Measurements from ENCODE around the gene TBC1D17. TPM values are rescaled to one million over a fixed set of nuclear protein-coding genes. Genes with fewer than 3 reads are reported as not detected.

Gene TBC1D17
- total RNA-seq (2014; rRNA removed; shearing (Covaris generic)) (6.3 and 6.6 TPM in 2 replicates), polyA plus RNA-seq (2016; fragmentation: Nextera tagmentation; extraction: Ambion mirVana) (32.4 and 33.0 TPM in 2 replicates)

DNA sequence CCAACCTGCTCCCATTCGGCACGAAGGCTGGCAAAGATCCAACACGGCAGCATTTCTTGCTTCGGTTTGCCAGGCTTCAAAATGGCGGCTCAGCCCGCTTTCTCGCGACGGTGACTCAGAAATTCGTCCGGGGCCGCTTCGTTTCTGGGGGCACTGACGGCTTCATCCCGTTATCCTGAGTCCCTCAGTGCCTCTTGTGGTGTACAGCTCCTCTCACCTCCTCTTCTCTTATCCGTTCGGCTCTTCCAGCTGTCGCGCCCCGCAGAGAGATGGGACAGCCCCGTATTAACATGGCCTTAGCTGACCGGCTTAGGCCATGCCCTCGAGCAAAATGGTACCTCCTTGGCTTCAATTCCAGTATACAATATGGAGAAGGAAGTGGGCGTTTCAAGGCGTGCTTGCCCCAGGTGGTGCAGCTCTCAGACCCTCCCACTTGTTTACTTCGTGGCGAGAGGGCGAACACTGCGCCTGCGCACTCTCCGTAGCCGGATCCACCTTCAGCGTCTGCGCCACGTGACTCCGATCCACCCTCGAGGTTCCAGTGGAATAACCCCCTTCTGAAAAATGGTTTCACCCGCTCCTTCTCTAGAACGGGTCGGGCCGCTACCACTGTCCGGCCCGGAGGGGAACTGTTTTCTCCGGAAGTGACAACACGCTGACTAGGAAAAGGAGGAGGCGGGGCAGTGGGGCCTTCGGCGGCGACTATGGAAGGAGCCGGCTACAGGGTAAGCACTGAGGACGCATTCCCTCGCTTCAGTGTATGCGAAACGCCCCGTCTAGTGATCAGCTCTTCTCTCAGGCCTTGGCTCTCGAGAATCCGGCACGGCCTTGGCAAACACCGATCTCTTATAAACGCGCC is at the start of gene TBC1D17, which contains the start of gene AKT1S1:
TBC1D17 (plus strand) TSS at position 683 of the 859 bp plus-strand sequence; CDS start at position 705, 22 bp downstream.
AKT1S1 (minus strand) TSS at position 336 of the 859 bp plus-strand sequence. CDS start 4,060 bp downstream, outside the sequence.
- Histone ChIP-seq H3K36me3 (ENCODE audit: low read depth) (0 out of 2 replicates have a peak, but pooled peaks cover 4% of the 10 kb centered on the region), H3K9me2 (ENCODE audit: insufficient read depth) (no peaks in the 10 kb centered on the region), H3K79me2 (ENCODE audit: insufficient read depth) (peaks cover 44% of the 10 kb centered on the region), H3K4me1 (ENCODE audit: insufficient read depth) (peaks cover 10% of the 10 kb centered on the region), H3K9ac (peak within 1 kb of the TSS; percentile 98), H3K4me3 (peak within 1 kb of the TSS; percentile 96), H3K27ac (peak within 1 kb of the TSS; percentile 95), H3K4me2 (ENCODE audit: unreplicated experiment) (peak within 1 kb of the TSS; percentile 93), H3F3A (ENCODE audit: insufficient read depth) (no peaks in the 10 kb centered on the region), H4K20me1 (ENCODE audit: insufficient read depth) (no peaks in the 10 kb centered on the region), H2AFZ (peak within 1 kb of the TSS; percentile 85), H3K27me3 (replicated peaks; ENCODE audit: insufficient read depth) (no peaks in the 10 kb centered on the region), H3K9me3 (ENCODE audit: low read depth) (no peaks in the 10 kb centered on the region)
- in situ Hi-C loops (cut with MboI) = no loop called here
- 0 to 1% methylated on average over 57 to 60 of the region's 61 CpGs for WGBS, 2 experiments (ENCODE audit: low coverage in 1 of 2, low lambda C conversion rate in 2 of 2, missing lambda C conversion rate in 2 of 2)
- TF ChIP-seq EZH2 (IDR thresholded peaks at IDR 0.05; ENCODE audit: insufficient read depth, poor library complexity, severe bottlenecking) (no peak), EZH2phosphoT487 (IDR thresholded peaks at IDR 0.05; ENCODE audit: insufficient read depth, low read depth) (no peak)
- DNase-seq = peak; percentile 100

GRCh38 chr19:49829200-49829599 is 48.3 kb upstream of the TBC1D17 start:
- no peaks in the 10 kb centered on the region for H3F3A ChIP-seq (ENCODE audit: insufficient read depth)
- H3K4me1 ChIP-seq (ENCODE audit: insufficient read depth) = no peaks in the 10 kb centered on the region
- H3K27me3 ChIP-seq (replicated peaks; ENCODE audit: insufficient read depth) = no peaks in the 10 kb centered on the region
- H3K9ac ChIP-seq = no peak overlapping the region
- in situ Hi-C loops (cut with MboI) = no loop called here
- H3K4me3 ChIP-seq = no peak overlapping the region
- H2AFZ ChIP-seq = no peak overlapping the region
- H3K4me2 ChIP-seq (ENCODE audit: unreplicated experiment) = no peak overlapping the region
- no peaks in the 10 kb centered on the region; the same call in 1 of the 2 replicates for H3K36me3 ChIP-seq (ENCODE audit: low read depth)
- H3K9me3 ChIP-seq (ENCODE audit: low read depth) = no peaks in the 10 kb centered on the region
- TF ChIP-seq EZH2phosphoT487 (IDR thresholded peaks at IDR 0.05; ENCODE audit: insufficient read depth, low read depth) = no peak
- no peak for TF ChIP-seq EZH2 (IDR thresholded peaks at IDR 0.05; ENCODE audit: insufficient read depth, poor library complexity, severe bottlenecking)
- 83 to 88% methylated on average over 7 to 8 of the region's 8 CpGs for WGBS, 2 experiments (ENCODE audit: low coverage in 1 of 2, low lambda C conversion rate in 2 of 2, missing lambda C conversion rate in 2 of 2)
- no peak overlapping the region for H3K27ac ChIP-seq
- H4K20me1 ChIP-seq (ENCODE audit: insufficient read depth) = no peaks in the 10 kb centered on the region
- H3K79me2 ChIP-seq (ENCODE audit: insufficient read depth) = peaks cover 22% of the 10 kb centered on the region
- DNase-seq = no peak
- H3K9me2 ChIP-seq (ENCODE audit: insufficient read depth) = no peaks in the 10 kb centered on the region

DNA sequence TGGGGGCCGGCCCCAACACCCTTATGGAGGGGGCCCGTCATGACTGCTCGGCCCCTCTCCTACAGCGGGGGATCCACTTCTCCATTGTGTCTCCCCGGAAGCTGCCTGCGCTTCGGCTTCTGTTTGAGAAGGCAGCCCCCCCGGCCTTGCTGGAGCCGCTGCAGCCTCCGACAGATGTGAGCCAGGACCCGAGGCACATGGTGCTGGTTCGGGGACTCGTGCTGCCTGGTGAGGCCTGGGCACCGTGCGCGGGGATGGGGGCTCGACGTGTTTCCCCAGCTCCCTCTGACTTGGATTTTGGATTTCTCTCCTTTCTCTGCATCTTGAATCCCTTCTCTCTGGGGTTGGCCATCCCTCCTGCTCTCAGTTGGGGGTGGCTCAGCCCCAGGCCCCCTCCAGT is 47.8 kb upstream of the TBC1D17 start:
- H2AFZ ChIP-seq = no peak overlapping the region
- DNase-seq = no peak
- H4K20me1 ChIP-seq (ENCODE audit: insufficient read depth) = no peaks in the 10 kb centered on the region
- 95 to 96% methylated on average over 14 to 18 of the region's 18 CpGs for WGBS, 2 experiments (ENCODE audit: low coverage in 1 of 2, low lambda C conversion rate in 2 of 2, missing lambda C conversion rate in 2 of 2)
- no peaks in the 10 kb centered on the region; the same call in 1 of the 2 replicates for H3K36me3 ChIP-seq (ENCODE audit: low read depth)
- in situ Hi-C loops (cut with MboI) = no loop called here
- H3K4me1 ChIP-seq (ENCODE audit: insufficient read depth) = no peaks in the 10 kb centered on the region
- H3K4me2 ChIP-seq (ENCODE audit: unreplicated experiment) = no peak overlapping the region
- no peak overlapping the region for H3K4me3 ChIP-seq
- H3K9me3 ChIP-seq (ENCODE audit: low read depth) = no peaks in the 10 kb centered on the region
- H3K9ac ChIP-seq = no peak overlapping the region
- peaks cover 16% of the 10 kb centered on the region for H3K79me2 ChIP-seq (ENCODE audit: insufficient read depth)
- H3K27me3 ChIP-seq (replicated peaks; ENCODE audit: insufficient read depth) = no peaks in the 10 kb centered on the region
- no peak overlapping the region for H3K27ac ChIP-seq
- no peaks in the 10 kb centered on the region for H3K9me2 ChIP-seq (ENCODE audit: insufficient read depth)
- no peak for TF ChIP-seq EZH2 (IDR thresholded peaks at IDR 0.05; ENCODE audit: insufficient read depth, poor library complexity, severe bottlenecking)
- no peak for TF ChIP-seq EZH2phosphoT487 (IDR thresholded peaks at IDR 0.05; ENCODE audit: insufficient read depth, low read depth)
- H3F3A ChIP-seq (ENCODE audit: insufficient read depth) = no peaks in the 10 kb centered on the region

DNA sequence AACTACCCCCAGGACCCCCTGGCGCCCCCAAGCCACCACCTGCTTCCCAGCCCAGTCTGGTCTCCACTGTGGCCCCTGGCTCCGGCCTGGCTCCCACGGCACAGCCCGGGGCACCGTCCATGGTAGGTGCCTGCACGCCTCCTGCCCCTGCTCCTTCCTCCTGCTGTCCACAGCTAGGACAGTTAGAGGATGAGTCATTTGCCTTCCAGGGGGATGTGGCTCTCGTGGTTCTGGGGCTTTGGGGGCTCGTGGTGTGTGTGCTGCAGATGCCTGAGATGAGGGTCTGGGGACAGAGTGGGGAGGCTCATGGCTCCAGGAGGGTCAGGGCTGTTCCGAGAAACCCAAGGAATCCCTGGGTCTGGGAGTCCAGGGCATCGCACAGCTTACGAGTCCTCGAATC is 46.7 kb upstream of the TBC1D17 start:
- no peak for DNase-seq
- Histone ChIP-seq H3K9ac (no peak overlapping the region), H3K4me3 (no peak overlapping the region), H3K36me3 (ENCODE audit: low read depth) (no peaks in the 10 kb centered on the region; the same call in 1 of the 2 replicates), H3F3A (ENCODE audit: insufficient read depth) (no peaks in the 10 kb centered on the region), H3K9me3 (ENCODE audit: low read depth) (no peaks in the 10 kb centered on the region), H3K27me3 (replicated peaks; ENCODE audit: insufficient read depth) (no peaks in the 10 kb centered on the region), H3K4me2 (ENCODE audit: unreplicated experiment) (no peak overlapping the region), H2AFZ (no peak overlapping the region), H3K9me2 (ENCODE audit: insufficient read depth) (no peaks in the 10 kb centered on the region), H4K20me1 (ENCODE audit: insufficient read depth) (no peaks in the 10 kb centered on the region), H3K27ac (no peak overlapping the region), H3K4me1 (ENCODE audit: insufficient read depth) (no peaks in the 10 kb centered on the region), H3K79me2 (ENCODE audit: insufficient read depth) (peaks cover 6% of the 10 kb centered on the region; the same call in 1 of the 2 replicates)
- in situ Hi-C loops (cut with MboI) = no loop called here
- WGBS, 2 experiments (ENCODE audit: low coverage in 1 of 2, low lambda C conversion rate in 2 of 2, missing lambda C conversion rate in 2 of 2) = 96 to 97% methylated on average over 9 to 12 of the region's 12 CpGs
- TF ChIP-seq EZH2phosphoT487 (IDR thresholded peaks at IDR 0.05; ENCODE audit: insufficient read depth, low read depth) (no peak), EZH2 (IDR thresholded peaks at IDR 0.05; ENCODE audit: insufficient read depth, poor library complexity, severe bottlenecking) (no peak)

Measured in GM23248 (cell line).